ENCODE results near the gene IFNAR1. TPM values are rescaled to one million over a fixed set of nuclear protein-coding genes. Genes with fewer than 3 reads are reported as not detected.

The IFNAR1 gene
- total and polyA plus RNA-seq, 9 of the 15 experiments (the other 6 are each of a cell fraction or from before 2014, with no cell fraction given) = 8.6 to 31.8 (median 14.8) TPM

GRCh38 chr21:33402001-33402979 lies 77.5 kb downstream of the IFNAR1 start:
- no peaks in the 10 kb centered on the region for H3K9me1 ChIP-seq (ENCODE audit: control insufficient read depth, insufficient read depth, low read length)
- H3K9me3 ChIP-seq (replicated peaks; ENCODE audit: control insufficient read depth, insufficient read depth, low read depth, low read length) = no peaks in the 10 kb centered on the region
- intact Hi-C loops (cut with micrococcal nuclease) = loop anchor here (5.0 kb wide), 1 partner anchor 140 kb away; the partner anchor contains the start of genes GART and SON
- H3K36me3 ChIP-seq (ENCODE audit: control insufficient read depth, insufficient read depth, low read length) = peaks cover 4% of the 10 kb centered on the region; the same call in 2 of the 3 replicates
- no peaks in the 10 kb centered on the region for H3K27me3 ChIP-seq (ENCODE audit: control insufficient read depth in 2 of 2, insufficient read depth in 2 of 2, low read length in 2 of 2)
- in situ Hi-C loops (cut with MboI) = no loop called here
- H4K20me1 ChIP-seq (replicated peaks; ENCODE audit: control insufficient read depth, insufficient read depth, low read length) = no peaks in the 10 kb centered on the region; the same call in 1 of the 2 replicates
- H3K9ac ChIP-seq (ENCODE audit: insufficient read depth in 1 of 2, low read depth in 2 of 2, low read length in 2 of 2) = peak overlapping the region in 1 of 2 experiments; percentile 99; a peak in 1 of 4 replicates
- peak overlapping the region; percentile 75 for H3K4me3 ChIP-seq
- DNase-seq (ENCODE audit: extremely low read depth in 1 of 4, low spot score in 3 of 4) (peak in 1 of 4 experiments; percentile 55), ATAC-seq (peak; percentile 4; the same call in 1 of the 3 replicates), FAIRE-seq (no peak)
- H3K4me1 ChIP-seq (replicated peaks in 1 of 2; ENCODE audit: control insufficient read depth in 2 of 2, insufficient read depth in 2 of 2, low read length in 2 of 2) = peaks cover 8 to 35% of the 10 kb centered on the region in 2 experiments; a peak in 4 of 5 replicates
- peak overlapping the region; percentile 84; the same call in 1 of the 3 replicates for H3K27ac ChIP-seq (ENCODE audit: extremely low read depth, low read depth, low read length)
- H3K79me2 ChIP-seq (ENCODE audit: control insufficient read depth, insufficient read depth, low read length) = peaks cover 37% of the 10 kb centered on the region
- ChIA-PET CTCF (ENCODE audit: low intra/inter-chr PET ratio) (no interaction called here), POLR2A (interaction anchor here (1.0 kb wide), 1 partner anchor 9 kb away, joined by 3 read pairs; no protein-coding TSS in a partner anchor)
- H2AFZ ChIP-seq (ENCODE audit: low read depth, low read length) = peak overlapping the region; percentile 77
- BruUV-seq (replicated peaks) = no TSS peak
- WGBS (ENCODE audit: insufficient coverage, low coverage, missing lambda C conversion rate) = 90% methylated on average over 39 of the region's 45 CpGs
- no peak overlapping the region for H3K4me2 ChIP-seq (ENCODE audit: insufficient read depth, low read length)
- TF ChIP-seq POLR2G (IDR thresholded peaks at IDR 0.05; ENCODE audit: low read depth, low read length) = no peak
- TF ChIP-seq, protein P1, sequence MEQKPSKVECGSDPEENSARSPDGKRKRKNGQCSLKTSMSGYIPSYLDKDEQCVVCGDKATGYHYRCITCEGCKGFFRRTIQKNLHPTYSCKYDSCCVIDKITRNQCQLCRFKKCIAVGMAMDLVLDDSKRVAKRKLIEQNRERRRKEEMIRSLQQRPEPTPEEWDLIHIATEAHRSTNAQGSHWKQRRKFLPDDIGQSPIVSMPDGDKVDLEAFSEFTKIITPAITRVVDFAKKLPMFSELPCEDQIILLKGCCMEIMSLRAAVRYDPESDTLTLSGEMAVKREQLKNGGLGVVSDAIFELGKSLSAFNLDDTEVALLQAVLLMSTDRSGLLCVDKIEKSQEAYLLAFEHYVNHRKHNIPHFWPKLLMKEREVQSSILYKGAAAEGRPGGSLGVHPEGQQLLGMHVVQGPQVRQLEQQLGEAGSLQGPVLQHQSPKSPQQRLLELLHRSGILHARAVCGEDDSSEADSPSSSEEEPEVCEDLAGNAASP (IDR thresholded peaks at IDR 0.05) = no peak
- TF ChIP-seq, protein P2, sequence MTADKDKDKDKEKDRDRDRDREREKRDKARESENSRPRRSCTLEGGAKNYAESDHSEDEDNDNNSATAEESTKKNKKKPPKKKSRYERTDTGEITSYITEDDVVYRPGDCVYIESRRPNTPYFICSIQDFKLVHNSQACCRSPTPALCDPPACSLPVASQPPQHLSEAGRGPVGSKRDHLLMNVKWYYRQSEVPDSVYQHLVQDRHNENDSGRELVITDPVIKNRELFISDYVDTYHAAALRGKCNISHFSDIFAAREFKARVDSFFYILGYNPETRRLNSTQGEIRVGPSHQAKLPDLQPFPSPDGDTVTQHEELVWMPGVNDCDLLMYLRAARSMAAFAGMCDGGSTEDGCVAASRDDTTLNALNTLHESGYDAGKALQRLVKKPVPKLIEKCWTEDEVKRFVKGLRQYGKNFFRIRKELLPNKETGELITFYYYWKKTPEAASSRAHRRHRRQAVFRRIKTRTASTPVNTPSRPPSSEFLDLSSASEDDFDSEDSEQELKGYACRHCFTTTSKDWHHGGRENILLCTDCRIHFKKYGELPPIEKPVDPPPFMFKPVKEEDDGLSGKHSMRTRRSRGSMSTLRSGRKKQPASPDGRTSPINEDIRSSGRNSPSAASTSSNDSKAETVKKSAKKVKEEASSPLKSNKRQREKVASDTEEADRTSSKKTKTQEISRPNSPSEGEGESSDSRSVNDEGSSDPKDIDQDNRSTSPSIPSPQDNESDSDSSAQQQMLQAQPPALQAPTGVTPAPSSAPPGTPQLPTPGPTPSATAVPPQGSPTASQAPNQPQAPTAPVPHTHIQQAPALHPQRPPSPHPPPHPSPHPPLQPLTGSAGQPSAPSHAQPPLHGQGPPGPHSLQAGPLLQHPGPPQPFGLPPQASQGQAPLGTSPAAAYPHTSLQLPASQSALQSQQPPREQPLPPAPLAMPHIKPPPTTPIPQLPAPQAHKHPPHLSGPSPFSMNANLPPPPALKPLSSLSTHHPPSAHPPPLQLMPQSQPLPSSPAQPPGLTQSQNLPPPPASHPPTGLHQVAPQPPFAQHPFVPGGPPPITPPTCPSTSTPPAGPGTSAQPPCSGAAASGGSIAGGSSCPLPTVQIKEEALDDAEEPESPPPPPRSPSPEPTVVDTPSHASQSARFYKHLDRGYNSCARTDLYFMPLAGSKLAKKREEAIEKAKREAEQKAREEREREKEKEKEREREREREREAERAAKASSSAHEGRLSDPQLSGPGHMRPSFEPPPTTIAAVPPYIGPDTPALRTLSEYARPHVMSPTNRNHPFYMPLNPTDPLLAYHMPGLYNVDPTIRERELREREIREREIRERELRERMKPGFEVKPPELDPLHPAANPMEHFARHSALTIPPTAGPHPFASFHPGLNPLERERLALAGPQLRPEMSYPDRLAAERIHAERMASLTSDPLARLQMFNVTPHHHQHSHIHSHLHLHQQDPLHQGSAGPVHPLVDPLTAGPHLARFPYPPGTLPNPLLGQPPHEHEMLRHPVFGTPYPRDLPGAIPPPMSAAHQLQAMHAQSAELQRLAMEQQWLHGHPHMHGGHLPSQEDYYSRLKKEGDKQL (CRISPR knock-in tag; IDR thresholded peaks at IDR 0.05; ENCODE audit: borderline replicate concordance) = no peak
- no peak for TF ChIP-seq SUPT5H (IDR thresholded peaks at IDR 0.05)
- no peak for TF ChIP-seq ZNF77 (CRISPR knock-in tag; IDR thresholded peaks at IDR 0.05)
- no peak for TF ChIP-seq FOXP1 (CRISPR knock-in tag; IDR thresholded peaks at IDR 0.05)
- no peak for TF ChIP-seq ZNF507 (tag; conservative IDR thresholded peaks at IDR 0.05)
- TF ChIP-seq SRF (CRISPR knock-in tag; IDR thresholded peaks at IDR 0.05) = no peak
- TF ChIP-seq ZFP30 (CRISPR knock-in tag; IDR thresholded peaks at IDR 0.05; ENCODE audit: borderline replicate concordance) = no peak
- no peak for TF ChIP-seq TEAD2 (tag; IDR thresholded peaks at IDR 0.05)
- TF ChIP-seq ZNF253 (CRISPR knock-in tag; conservative IDR thresholded peaks at IDR 0.05) = no peak
